Neuron (in vitro differentiated cells): Measurements from ENCODE around the gene POLR3A.

Experiments
- H2AFZ ChIP-seq: one replicate; pipeline ENCODE4 v1.6.1; 2013; ENCODE audit warnings: low read depth, mild to moderate bottlenecking, inconsistent platforms, low read length, moderate library complexity
- H3K27me3 ChIP-seq: one replicate; pipeline ENCODE4 v1.6.1; 2013; ENCODE audit warnings: low read length; ENCODE audit not compliant: insufficient read depth
- H3K36me3 ChIP-seq: one replicate; pipeline ENCODE4 v1.6.1; 2013; ENCODE audit warnings: low read length; ENCODE audit not compliant: insufficient read depth
- H3K4me1 ChIP-seq: one replicate; pipeline ENCODE4 v1.6.1; 2013; ENCODE audit warnings: low read length; ENCODE audit not compliant: insufficient read depth
- H3K4me3 ChIP-seq: 2 replicates; pipeline ENCODE4 v1.5.1; 2013; ENCODE audit warnings: mild to moderate bottlenecking, low read length, moderate library complexity
- H3K9me3 ChIP-seq: one replicate; pipeline ENCODE4 v1.6.1; 2013; ENCODE audit warnings: low read length

The POLR3A gene

DNA sequence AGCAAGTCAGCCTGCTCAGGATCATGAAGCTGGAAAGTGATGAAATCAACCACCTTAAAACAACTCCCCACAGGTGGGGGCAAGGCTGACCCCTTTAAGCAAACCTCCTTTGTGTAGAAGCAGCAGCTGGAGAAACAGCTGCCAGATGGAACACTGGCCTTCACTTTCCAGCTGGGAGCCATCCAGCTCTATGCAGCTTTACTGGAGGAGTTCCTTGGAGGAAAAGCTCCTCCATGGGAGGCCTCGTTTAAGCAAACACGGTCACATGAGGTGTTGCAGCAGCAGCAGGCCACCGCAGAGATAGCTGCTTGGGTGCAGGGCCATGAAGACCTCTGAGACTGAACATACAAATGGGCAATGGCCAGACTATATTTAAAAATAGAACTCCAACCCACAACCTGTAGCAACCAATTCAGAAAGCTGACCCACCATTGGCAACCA, 89.7 kb downstream of the POLR3A start:
- Histone ChIP-seq H3K4me3 (no peak overlapping the region), H3K27me3 (no peaks in the 10 kb centered on the region), H3K4me1 (peaks cover 7% of the 10 kb centered on the region), H3K9me3 (no peaks in the 10 kb centered on the region), H3K36me3 (no peaks in the 10 kb centered on the region), H2AFZ (no peak overlapping the region)

DNA sequence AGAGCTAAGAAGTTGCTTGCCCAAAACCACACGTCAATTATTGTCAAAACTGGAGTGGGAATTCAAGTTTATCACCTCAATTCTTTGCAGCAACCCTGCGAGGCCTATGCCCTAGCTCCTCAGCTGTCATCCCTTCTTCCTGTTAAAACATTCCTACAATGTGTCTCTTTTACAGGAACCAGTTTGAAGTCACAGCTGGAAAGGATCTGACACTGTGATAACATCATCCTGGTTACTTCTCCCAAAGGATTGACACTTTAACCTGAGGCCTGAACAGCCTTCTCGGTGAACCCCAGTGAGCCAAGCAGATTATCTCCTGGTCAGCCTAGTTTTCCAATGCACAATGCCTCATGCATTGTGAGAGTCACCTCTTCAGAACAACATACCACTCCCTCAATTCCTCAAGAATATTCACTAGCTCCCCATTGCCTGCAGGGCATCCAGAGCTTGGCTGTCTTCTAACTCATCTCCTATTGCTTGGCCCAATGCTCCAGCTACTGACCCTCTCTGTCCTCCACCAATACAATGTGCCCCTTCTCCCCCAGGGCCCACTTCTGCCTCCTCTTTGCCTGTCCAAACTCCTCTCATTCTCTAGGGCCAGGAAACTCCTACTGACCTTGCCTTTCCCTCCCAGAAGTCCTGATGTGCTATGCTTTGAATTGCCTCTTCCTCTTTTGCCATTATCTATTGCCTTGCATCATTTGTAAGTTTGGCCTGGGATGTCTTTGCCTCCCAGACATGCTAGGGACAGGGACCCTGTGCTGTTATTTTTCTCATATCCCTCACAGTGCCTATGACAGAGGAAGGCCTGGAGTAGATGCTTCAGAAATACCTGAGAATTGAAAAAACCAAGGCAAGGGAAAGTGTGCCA, 92.4 kb downstream of the POLR3A start:
- Histone ChIP-seq H3K36me3 (no peaks in the 10 kb centered on the region), H3K4me1 (no peaks in the 10 kb centered on the region), H3K4me3 (no peak overlapping the region)

GRCh38 chr10:77932016-77932715, 97.1 kb downstream of the POLR3A start:
- H3K4me1 ChIP-seq = peaks cover 3% of the 10 kb centered on the region
- no peak overlapping the region for H2AFZ ChIP-seq
- H3K4me3 ChIP-seq = no peak overlapping the region
- no peaks in the 10 kb centered on the region for H3K36me3 ChIP-seq
- H3K9me3 ChIP-seq = no peaks in the 10 kb centered on the region
- no peaks in the 10 kb centered on the region for H3K27me3 ChIP-seq

More for the DNA sequence above, 92.4 kb downstream of the POLR3A start:
- H3K27me3 ChIP-seq = no peaks in the 10 kb centered on the region
- no peaks in the 10 kb centered on the region for H3K9me3 ChIP-seq
- no peak overlapping the region for H2AFZ ChIP-seq

DNA sequence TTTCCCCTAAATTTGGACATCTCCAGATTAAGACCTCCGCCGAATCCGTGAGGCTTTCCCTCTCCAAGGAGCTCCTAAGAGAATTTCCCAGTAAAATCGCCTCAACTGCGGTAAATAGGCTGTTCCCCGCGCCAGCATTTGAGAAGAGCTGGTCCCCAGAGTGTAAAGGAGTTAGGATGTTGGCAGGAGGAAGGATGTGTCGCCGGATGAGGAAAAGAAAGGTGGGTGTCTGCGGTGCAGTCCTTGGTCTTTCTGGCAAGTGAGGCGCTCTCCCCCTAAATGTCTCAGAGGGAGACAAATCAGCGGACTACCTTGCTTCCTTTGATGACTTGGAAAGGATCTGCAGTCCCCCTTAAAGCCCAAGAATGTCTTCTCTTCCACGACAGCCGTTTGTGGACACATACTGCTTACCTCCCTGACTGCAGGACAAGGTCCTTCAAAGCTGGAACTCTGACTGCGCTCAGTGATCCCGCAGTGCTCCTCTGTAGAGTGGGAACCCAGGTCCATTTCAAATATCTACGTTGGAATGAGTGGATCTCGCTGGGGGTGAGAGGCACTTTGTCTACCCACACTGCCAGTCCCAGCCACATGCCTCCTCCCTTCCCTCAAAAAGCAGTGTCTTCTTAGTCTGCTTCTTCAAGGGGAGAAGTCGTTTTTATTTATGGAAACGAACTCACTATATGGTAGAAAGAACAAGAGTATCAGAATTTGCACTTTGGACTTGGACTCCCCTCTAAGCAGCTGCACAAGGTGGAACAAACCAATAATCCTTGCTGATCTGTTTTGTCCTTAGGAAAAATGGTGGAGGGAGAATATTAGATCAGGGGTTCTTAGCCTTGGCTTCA, 101.7 kb downstream of the POLR3A start:
- H3K9me3 ChIP-seq = no peaks in the 10 kb centered on the region
- H3K27me3 ChIP-seq = no peaks in the 10 kb centered on the region
- peak overlapping the region; percentile 96 for H3K4me3 ChIP-seq

GRCh38 chr10:77926566-77927401, 102.5 kb downstream of the POLR3A start, which contains the start of gene DLG5:
Gene DLG5 (minus strand): TSS chr10:77926755. CDS start chr10:77926520, 235 bp downstream.
- Histone ChIP-seq H3K4me1 (peaks cover 21% of the 10 kb centered on the region), H2AFZ (peak within 1 kb of the TSS; percentile 69), H3K27me3 (no peaks in the 10 kb centered on the region), H3K36me3 (peaks cover 5% of the 10 kb centered on the region), H3K4me3 (peak within 1 kb of the TSS; percentile 96), H3K9me3 (no peaks in the 10 kb centered on the region)

More for the DNA sequence above, 101.7 kb downstream of the POLR3A start:
- peaks cover 5% of the 10 kb centered on the region for H3K36me3 ChIP-seq
- H2AFZ ChIP-seq = peak overlapping the region; percentile 69
- H3K4me1 ChIP-seq = peaks cover 21% of the 10 kb centered on the region

DNA sequence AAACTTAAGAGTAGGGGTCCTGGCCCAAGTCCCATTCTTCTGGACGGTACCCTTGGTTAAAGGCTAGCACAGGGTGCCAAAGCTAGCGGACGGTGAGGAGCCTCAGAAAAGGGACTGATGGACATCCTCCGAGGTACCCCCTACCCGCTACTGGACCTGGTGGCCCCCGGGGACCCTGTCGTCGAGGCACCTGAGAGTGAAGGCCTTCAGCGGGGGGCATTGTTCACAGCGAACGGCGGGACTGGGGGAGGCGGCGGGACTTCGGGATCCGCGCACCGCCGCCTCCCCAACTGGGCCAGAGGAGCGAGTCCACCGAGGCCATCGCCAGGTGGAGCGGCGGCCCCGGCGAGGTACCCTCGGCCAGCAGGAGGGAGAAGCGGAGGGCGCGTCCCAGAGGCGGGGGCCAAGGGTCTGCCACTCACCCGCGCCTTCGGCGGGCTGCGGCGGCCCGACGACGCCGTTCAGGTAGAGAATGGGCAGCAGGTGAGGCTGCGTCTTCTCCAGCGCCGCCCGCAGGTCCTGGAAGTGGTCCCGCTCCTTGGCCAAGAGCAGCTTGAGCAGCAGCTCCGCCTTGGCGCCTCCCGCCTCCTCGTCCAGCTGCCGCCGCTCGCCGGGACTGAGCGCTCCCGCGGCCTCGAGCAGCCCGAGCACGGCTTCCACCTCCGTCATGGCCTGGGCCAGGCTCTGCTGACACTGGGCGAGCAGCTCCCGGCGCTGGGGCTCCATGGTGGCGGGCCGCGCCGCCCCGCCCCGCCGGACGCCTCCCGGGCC, 103.3 kb downstream of the POLR3A start:
- H3K9me3 ChIP-seq = no peaks in the 10 kb centered on the region
- no peaks in the 10 kb centered on the region for H3K27me3 ChIP-seq
- H3K4me3 ChIP-seq = peak overlapping the region; percentile 96
- H3K36me3 ChIP-seq = peaks cover 5% of the 10 kb centered on the region
- peak overlapping the region; percentile 69 for H2AFZ ChIP-seq
- peaks cover 27% of the 10 kb centered on the region for H3K4me1 ChIP-seq

DNA sequence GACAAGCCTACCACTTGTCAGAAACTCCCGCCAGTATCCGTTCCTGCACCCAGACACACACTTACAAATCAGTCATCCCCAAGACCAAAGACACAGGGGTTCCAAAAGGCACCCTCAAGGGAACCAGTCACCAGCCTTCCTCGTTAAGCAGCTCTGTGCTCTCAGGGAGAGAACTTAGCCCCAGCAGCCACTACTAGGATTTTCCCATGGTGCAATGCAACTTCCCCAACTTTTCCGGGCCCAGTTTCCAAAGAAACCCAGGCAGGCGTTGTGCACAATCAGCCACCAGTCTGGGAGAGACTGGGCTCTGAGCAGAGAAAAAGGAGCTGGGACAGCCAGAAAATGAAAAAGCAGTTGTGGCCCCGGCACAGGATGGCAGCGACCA, 103.9 kb downstream of the POLR3A start:
- Histone ChIP-seq H3K4me3 (peak overlapping the region; percentile 96), H2AFZ (no peak overlapping the region), H3K27me3 (no peaks in the 10 kb centered on the region), H3K36me3 (peaks cover 5% of the 10 kb centered on the region), H3K9me3 (no peaks in the 10 kb centered on the region), H3K4me1 (peaks cover 27% of the 10 kb centered on the region)

DNA sequence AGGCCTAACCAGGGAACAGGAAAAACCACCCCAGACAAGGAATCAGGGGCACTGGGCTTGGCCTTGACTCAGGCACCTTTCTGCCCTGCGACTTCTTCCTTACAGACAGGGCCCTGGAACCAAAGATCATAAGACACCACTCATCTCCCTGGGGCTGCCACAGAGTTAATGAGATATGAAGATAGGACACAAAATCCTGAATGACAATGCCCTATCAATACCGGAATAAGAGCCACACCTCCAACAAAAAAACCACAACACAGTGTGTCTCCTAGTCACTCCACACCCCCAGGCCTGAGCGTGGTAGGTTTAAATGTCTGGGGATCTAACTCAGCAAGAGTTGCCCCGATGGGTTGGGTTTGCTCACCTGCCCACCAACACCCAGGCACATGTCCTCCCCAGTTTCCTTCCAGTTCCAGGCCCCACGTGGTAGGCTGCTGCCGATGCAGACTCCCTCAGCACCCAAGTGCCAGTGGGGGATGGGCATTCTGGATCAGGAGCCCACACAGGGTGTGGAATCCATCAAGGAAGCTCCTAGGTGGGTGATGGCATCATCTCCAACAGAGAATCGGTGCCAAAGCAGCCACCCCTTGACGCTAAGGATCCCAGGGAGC, 106.6 kb downstream of the POLR3A start:
- Histone ChIP-seq H3K36me3 (peaks cover 5% of the 10 kb centered on the region), H3K9me3 (no peaks in the 10 kb centered on the region), H3K27me3 (no peaks in the 10 kb centered on the region), H2AFZ (no peak overlapping the region), H3K4me3 (no peak overlapping the region), H3K4me1 (peaks cover 27% of the 10 kb centered on the region)

DNA sequence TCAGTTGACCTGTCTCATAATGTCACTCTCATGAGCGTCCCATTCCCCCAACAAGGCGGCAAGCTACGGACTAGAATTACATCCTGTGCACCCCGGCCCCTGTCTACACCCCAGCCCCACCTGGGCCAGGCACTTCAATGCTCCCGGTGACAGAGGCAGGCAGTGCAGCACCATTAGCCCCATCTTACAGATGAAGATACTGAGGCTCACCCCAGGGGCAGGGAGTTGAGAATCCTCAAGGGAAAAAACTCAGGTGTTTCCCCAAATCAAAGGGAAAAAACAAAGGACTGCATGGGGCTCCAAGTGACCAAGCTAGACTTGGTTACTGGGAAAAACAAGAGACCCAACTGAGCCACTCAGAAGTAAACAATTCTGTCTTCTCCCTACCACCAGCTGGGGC, 107.3 kb downstream of the POLR3A start:
- H3K27me3 ChIP-seq = no peaks in the 10 kb centered on the region
- peaks cover 5% of the 10 kb centered on the region for H3K36me3 ChIP-seq
- no peaks in the 10 kb centered on the region for H3K9me3 ChIP-seq
- no peak overlapping the region for H3K4me3 ChIP-seq
- H2AFZ ChIP-seq = no peak overlapping the region
- H3K4me1 ChIP-seq = peaks cover 23% of the 10 kb centered on the region

DNA sequence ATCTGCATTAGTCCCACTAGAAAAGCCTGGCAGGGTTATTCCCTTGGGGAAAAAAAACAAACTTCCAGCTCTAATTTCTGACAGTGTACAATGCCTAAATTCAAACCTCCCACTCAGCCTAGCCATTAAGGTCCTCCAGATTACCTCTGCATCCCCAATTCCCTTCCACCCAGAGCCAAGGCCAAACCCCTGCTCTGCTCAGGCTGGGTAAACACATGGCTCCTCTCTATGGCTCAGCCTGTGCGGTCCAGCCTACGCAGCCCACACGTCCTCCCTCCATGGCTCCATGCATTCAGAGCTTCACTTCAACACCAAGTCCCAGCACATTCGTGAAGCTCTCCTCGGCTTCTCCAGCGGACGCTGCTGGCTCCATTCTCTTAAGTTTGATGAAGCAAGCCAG, 107.9 kb downstream of the POLR3A start:
- Histone ChIP-seq H3K4me1 (peaks cover 23% of the 10 kb centered on the region), H3K36me3 (peaks cover 5% of the 10 kb centered on the region), H3K4me3 (no peak overlapping the region), H2AFZ (no peak overlapping the region), H3K9me3 (no peaks in the 10 kb centered on the region), H3K27me3 (no peaks in the 10 kb centered on the region)

DNA sequence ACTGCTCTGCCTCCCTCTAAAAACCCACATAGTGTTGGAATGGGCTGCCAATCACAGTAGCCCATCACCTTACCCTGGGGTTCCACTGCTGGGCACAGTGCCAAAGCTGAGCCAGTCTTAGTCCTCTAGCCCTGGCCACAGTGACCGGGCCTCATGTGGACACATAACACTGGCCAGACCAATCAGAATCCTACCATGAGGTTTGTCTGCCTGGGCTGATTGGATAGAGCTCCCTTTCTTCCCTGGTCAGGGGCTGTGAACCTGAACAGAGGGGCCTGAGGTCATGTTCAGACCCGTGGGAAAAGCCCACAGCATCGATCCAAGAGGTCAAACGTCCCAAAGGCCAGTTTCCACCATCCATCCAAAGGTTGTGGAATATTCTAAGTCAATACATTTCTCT, 108.8 kb downstream of the POLR3A start:
- no peaks in the 10 kb centered on the region for H3K9me3 ChIP-seq
- H3K36me3 ChIP-seq = peaks cover 5% of the 10 kb centered on the region
- no peak overlapping the region for H2AFZ ChIP-seq
- peaks cover 21% of the 10 kb centered on the region for H3K4me1 ChIP-seq
- H3K4me3 ChIP-seq = no peak overlapping the region
- H3K27me3 ChIP-seq = no peaks in the 10 kb centered on the region
